GM19023 (cell line): ENCODE data around the gene PEX7.
"Not testable (repeated sequence)": the region's sequence is repeated elsewhere in the genome, so short reads cannot be mapped to it uniquely, and the experiment has no call there.

Experiments
- ATAC-seq: cut with Tn5 transposase; IDR thresholded peaks from one replicate; pipeline ENCODE4 v1.9.1; 2021; ENCODE audit warnings: mild to moderate bottlenecking, moderate library complexity; ENCODE audit not compliant: unreplicated experiment

Gene PEX7

DNA sequence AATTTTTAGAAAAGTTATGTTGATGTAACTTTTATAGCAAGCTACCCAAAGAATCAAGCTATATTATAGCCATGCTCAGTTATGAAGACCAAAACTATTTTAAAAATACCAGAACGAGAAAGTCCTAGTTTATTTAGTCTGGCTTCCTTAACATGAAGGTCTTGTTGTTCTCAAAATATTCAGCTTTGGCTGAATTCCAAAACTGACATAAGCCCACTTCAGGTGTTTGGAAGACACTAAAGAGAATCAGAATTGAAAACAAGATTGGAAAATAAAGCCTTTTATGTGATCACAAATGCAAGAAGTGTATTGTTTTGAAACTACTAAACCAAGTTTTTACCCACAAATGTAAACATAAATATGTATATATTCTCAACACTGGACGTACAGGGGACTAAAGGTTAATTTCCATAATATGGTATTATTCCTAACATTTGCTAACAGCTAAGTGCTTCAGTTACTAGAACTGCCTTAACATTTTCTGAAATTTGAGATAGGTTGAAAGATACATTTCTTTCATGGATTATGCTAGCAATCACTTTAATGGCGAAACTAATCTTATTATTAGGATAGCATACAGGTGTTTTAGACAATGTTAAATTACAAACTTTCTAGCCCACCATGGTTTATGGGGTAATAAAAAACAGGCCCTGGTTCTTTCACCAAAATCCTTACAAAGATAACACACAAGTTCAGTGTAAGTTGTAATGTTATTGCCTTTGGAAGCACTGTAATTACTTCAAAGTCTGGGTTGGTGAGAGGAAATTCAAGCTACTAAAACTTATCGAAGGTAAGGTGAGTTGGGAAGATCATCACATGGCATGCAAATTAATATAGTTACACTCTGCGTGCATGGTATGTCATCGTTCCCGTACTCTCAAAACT, 31.7 kb upstream of the PEX7 start:
- ATAC-seq = no peak

DNA sequence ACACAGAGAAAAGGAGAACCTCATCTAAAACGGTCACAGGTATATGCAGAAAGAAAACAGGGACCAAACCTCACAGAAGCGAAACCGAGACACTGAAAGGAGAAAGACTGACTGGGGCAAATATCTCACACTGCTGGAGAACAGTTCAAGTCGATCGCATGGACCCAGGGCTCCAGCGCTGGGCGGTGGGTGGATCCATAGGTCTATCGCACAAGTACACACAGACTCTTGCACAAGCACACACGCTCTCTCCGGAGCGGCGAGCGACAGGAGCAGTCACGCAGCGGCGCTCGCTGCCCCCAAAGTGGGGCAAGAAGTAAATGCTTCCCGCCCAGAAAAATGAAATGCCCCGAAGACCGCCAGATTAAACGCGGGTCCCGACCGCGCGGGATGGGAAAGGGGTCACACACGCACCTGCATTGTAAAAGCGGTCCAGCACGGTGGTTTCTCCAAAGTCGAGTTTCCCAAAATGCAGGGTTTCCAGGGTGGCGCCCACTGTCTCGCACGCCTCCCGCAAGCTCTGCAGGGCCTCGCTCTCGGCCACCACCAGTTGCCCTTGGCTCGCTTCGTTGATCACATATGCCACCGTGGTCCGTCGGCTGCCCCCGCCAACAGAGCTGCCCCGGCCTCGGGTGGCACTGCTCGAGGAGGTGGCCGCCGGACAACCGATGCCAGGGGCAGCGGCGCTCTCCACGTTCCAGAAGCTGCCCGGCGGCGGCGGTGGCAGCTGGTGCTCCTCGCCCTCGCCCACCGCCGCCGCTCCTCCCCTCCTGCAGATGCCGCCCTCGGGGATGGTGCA, 30.9 kb upstream of the PEX7 start:
- ATAC-seq = peak; percentile 23

DNA sequence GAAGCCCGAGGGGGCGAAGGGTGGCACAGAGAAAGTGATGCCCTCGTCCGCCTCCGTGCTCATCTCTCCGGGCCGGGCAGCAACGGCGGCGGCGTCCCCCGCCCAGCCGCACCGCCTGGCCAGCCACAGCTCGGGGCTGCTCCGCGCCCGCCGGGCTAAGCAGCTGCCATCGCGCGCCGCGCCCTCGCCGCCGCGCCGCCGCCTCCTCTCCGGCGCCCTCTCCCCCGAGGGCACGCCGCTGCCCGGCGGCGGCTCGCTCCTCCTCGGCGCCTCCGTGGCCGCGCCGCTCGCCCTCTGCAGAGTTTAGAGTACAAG, 30.3 kb upstream of the PEX7 start:
- ATAC-seq = no peak

GRCh38 chr6:136792410-136793262, 29.8 kb upstream of the PEX7 start, which contains the start of gene MAP3K5:
Gene MAP3K5, minus strand, starts transcription at chr6:136792477. Its CDS starts 320 bp downstream, at chr6:136792157.
- ATAC-seq = peak; percentile 68

- ATAC-seq = no peak
These were observed 29.0 kb upstream of the PEX7 start for GRCh38 chr6:136793363-136793762.

GRCh38 chr6:136795386-136795785, 27.0 kb upstream of the PEX7 start:
- ATAC-seq = no peak

GRCh38 chr6:136795996-136796395, 26.4 kb upstream of the PEX7 start:
- no peak for ATAC-seq

DNA sequence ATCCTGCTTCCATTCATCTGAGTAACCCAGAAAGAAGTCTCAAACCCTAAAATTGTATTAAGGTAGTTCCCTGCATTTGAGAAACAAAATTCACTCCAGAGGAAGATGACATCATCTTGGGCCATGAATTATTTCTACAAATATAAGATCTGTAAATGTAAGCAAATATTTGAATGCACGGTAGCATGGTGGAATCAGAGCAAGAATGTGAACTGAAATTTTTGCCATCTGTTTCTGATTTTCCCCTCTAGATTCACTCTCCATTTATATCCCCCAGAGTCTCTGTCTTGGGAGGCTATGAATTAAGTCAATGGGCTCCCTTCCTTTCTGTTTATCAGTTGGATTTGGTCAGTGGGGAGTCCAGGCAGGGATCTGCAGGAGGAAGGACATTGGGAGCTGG, 24.3 kb upstream of the PEX7 start:
- no peak for ATAC-seq

DNA sequence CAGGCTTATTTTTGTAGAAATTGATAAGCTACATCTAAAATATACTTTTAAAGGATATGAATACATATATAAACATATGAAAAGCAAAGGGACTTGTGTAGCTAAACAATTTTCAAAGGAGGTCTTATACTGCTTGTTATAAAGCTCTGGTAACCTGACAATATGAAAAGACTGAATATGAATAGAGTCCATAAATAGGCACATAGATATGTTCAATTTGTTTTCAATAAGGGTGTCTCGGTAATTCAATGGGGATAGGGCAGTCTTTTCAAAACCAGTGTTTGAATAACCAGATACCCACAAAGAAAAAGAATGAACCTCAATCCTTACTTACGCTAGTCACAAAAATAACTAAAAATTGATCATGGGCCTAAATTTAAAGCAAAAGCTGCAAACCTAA, 20.8 kb upstream of the PEX7 start:
- ATAC-seq = no peak

DNA sequence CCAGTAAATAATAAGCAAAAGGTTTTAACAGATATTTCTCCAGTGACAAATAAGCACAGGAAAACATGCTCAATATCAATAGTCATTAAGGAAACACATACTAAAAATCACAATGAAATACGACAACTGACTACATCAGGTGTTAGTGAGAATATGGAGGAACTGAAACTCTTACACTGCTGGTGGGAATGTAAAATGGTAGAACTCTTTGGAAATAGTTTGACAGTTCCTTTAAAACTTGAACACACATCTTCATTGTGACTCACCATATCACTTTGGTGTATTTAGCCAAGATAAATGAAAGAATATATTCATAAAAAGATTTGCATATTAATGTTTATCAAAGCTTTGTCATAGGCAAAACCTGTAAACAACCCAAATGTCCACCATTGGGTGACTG, 18.8 kb upstream of the PEX7 start:
- ATAC-seq = no peak

- ATAC-seq = no peak
These were observed 13.1 kb upstream of the PEX7 start for GRCh38 chr6:136809091-136809860.

DNA sequence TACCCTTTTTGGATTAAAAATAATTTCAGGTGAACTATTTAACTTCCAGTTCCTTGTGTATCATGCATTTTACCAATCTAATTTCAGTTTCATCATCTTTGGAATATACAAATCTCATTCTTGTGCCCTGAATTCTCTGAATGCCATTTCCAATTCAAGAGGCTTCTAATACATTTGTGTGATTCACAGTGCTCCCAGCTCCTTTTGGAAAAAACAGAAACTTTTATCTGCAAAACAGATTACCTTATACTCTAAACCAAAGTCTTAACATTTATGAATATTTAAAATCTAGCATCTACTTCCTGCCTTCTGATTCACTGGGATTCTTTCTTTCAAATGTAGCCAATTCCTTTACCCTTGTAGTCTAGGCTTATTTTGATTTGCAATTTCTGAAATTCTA, 11.1 kb upstream of the PEX7 start:
- ATAC-seq = no peak

DNA sequence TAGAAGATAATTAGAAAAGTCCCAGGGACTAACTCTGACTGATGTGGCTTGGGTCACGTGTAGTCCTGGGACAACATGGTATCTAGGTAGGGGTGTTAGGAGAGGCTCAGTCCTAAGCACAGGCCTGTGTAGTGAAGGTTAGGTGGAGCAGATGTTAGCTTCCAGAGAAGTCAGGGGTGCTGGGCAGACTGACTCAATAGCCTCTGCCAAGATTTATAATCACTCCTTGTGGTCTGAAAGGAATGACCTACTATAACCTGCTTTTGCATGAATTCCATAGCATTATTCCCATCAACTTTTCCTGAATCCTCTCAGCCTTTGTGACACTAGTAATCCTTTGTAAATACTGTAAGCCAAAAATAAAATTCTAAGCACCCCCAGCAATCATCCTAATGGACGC, 10.2 kb upstream of the PEX7 start:
- no peak for ATAC-seq

DNA sequence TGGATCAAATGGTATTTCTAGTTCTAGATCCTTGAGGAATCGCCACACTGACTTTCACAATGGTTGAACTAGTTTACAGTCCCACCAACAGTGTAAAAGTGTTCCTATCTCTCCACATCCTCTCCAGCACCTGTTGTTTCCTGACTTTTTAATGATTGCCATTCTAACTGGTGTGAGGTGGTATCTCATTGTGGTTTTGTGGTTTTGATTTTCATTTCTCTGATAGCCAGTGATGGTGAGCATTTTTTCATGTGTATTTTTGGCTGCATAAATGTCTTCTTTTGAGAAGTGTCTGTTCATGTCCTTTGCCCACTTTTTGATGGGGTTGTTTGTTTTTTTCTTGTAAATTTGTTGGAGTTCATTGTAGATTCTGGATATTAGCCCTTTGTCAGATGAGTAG, 6.8 kb upstream of the PEX7 start:
- not testable (repeated sequence) for ATAC-seq

- no peak for ATAC-seq
These were observed 5.7 kb upstream of the PEX7 start for GRCh38 chr6:136816656-136817055.

DNA sequence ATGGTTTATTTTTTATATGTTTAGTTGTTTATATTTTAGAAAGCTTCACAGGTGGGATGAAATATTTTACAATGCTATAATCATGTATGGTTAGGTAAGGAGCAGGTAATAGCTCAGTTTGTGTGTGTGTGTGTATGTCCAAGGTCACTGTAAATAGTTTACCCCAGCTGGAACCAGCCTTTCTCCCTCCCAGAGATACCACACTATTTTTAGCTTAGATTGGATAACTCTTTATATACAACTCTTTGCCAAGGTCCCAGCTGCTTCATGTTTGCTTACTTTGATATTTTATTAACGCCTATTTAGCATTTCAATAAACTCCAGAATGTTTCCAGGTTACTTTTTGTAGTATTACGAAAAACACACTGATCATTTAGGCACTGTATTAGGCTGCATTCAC, 1.8 kb upstream of the PEX7 start:
- ATAC-seq = no peak

DNA sequence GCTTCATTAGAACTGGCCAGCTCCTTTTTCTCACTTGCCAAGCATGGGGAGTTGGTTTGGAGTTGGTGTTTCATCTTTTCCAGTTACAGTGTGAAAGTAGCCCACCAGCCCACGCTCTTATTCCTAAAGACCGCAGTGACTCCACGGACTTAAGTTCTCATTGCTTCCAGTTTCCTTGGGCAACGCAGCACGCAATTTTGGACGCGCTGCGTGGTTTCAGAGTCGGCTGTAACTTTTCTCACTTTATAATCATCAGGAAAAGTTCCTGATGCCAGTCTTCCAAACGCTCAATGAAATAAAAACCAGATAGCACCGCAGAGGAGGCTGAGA, 381 bp upstream of the PEX7 start:
- ATAC-seq = peak; percentile 3

DNA sequence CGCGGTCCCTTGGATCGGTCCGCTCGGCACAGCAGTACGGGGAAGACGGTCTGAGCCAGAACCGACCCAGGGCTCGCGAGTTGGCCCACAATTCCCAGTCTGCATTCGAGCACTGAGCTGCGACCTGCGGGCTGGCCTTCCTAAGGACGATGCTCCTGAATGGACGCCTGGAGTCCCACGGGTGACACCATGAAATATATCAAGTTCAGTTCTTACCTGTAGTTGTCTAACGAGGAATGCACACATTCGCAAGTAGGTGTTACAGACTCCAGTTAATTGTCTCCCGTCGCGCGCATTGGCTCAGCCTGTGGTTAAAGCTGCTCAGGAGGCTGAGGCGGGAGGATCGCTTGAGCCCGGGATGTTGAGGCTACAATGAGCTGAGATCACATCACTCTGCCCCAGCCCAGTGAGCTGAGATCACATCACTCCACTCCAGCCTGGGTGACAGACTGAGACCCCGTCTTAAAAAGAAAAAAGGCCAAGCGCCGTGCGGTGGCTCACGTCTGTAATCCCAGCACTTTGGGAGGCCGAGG, 802 bp downstream of the PEX7 start:
- no peak for ATAC-seq

DNA sequence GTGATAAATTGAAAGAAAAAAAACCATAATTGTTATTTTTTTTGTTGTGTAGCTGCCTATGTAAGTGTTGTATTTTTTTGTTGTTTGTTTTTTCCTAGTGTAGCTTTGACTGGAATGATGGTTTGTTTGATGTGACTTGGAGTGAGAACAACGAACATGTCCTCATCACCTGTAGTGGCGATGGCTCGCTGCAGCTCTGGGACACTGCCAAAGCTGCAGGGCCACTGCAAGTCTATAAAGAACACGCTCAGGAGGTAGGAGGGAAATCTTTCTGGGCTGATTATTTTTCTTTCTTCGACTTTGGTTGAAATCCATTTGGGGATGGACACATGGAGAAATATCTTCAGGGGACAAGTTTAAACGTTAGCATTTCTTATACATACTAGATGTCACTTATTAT, 3.8 kb downstream of the PEX7 start:
- ATAC-seq = no peak

DNA sequence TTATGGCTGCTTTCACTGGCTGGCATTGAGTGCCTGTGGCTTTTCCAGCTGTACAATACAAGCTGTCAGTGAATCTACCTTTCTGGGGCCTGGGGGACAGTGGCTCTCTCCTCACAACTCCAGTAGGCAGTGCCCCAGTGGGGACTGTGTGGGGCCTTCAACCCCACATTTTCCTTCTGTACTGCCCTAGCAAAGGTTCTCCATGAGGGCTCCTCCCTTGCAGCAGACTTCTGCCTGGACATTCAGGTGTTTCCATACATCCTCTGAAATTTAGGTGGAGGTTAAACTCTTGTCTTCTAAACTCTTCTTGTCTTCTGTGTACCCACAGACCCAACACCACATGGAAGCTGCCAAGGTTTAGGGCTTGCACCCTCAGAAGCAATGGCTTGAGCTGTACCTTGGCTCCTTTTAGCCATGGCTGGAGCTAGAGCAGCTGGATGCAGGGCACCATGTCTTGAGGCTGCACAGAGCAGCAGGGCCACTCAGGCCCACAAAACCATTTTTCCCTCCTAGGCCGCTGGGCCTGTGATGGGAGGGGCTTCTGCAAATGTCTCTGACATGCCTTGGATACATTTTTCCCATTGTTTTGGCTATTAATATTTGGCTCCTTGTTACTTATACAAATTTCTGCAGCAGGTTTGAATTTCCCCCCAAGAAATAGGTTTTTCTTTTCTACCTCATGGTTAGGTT, 9.6 kb downstream of the PEX7 start:
- no peak for ATAC-seq
